HG03558 (cell line): Measurements from ENCODE around the gene SHB.
A peak's percentile ranks its signal among the peaks of the same experiment; 100 is the strongest.

ENCODE experiments used
- ATAC-seq: cut with Tn5 transposase; IDR thresholded peaks from one replicate; pipeline ENCODE4 v1.9.1; 2021; ENCODE audit warnings: moderate number of reproducible peaks; ENCODE audit not compliant: unreplicated experiment; ENCODE audit errors: extremely low read depth

SHB gene

DNA sequence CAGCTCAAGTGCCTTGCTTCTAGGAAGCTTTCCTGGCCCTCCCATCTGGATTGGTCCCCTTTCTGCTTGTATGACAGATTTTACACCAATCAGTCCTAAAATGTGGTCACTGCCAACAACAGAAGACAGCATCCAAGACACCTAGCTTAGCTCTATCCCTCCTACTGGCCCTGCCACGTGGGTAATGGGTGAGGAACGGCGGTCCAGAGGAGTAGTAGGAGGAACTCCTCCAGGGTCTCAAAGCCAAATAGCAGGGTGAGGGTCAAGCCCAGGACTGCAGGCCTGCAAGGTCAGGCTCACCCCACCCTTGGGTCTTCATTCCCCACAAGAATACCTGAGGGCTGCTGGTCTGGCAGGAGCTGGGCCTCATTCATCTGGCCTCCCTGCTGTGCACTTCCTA is 108.4 kb downstream of the SHB start:
- ATAC-seq, result no peak

DNA sequence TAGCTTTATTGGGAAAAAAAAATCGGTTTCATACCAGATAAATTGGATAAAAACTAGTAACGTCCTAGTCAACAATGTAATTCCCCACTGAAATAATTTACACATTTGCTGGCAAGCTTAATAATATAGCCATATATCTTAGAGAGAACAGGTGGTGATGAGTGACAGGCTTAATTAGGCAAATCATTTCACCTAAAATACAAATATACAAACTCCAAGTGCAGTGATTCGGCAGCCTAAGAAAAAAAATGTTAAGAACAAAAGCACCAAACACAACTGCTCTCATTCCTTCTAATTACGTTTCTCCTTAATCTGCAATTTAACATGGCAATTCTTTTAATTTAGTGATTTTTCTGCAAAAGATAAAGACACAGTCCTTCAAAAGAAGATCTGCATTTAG is 109.1 kb downstream of the SHB start:
- ATAC-seq, result no peak

- ATAC-seq, result no peak
Measured at GRCh38 chr9:37958154-37958553, 110.9 kb downstream of the SHB start.

DNA sequence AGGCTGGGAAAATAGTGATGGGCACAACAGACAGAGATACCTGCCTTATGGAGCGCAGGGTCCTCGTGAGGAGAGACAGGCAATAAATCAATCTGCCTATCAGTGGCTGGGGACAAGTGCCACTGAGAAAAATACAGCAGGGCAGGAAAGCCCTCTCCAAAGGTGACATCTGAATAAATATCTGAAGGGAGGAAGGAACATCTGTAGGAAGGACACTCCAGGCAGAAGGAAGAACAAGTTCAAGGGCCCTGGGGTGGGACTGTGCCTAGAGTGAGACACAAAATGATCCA is 111.4 kb downstream of the SHB start:
- ATAC-seq, result no peak

GRCh38 chr9:37956904-37957663 is 111.9 kb downstream of the SHB start:
- ATAC-seq, result no peak

DNA sequence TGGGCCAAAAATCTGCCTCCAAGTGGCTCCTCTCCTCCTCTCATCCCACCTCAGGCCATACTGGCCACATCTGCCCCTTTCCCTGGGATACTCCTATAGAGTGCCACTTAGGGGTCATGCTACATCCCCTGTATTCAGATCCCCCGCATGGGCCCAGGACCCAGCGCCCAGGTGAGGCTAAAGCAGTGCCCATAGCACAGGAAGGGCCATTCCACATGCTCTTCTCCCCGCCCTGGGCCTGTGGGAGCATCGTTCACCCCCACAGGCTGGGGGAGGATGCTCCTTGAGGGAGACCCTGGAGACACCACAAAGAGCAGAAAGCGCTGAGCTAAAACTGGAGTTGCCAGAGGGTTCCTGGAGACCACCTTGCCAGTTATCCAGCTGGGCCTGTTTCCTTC is 112.6 kb downstream of the SHB start:
- ATAC-seq, result no peak

DNA sequence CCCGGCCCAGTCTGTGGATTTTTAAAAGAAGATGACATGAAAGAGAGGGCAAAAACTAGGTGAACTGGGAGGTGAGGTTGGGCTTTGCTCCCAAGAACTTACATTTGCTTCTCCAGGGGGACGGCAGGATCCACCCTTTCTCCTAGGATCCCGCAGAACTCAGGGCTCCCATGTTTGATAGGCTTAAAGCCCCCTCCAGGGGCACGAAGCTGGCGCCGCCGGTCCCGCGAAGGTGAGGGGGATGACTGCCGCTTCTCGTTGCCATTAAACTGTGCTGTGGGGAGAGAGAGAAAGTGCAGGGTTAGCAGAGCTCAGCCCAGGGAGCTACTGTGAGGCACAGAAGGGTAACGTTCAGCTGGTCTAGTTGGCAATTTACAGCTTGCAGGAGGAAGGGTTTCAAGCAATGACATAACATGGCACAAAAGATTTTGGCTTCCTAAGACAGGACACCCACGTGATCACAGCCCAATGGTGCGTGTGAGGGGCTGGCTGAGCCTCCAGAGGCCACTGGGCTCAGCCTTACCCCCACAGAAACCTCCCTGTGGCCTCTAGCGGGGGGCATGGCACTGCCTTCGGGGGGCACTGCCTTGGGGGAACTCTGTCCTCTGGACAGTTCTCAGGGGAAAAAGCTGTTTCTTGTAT is 113.1 kb downstream of the SHB start:
- no peak for ATAC-seq

- peak; percentile 18 for ATAC-seq
Measured at GRCh38 chr9:37954581-37954981, 114.4 kb downstream of the SHB start.

DNA sequence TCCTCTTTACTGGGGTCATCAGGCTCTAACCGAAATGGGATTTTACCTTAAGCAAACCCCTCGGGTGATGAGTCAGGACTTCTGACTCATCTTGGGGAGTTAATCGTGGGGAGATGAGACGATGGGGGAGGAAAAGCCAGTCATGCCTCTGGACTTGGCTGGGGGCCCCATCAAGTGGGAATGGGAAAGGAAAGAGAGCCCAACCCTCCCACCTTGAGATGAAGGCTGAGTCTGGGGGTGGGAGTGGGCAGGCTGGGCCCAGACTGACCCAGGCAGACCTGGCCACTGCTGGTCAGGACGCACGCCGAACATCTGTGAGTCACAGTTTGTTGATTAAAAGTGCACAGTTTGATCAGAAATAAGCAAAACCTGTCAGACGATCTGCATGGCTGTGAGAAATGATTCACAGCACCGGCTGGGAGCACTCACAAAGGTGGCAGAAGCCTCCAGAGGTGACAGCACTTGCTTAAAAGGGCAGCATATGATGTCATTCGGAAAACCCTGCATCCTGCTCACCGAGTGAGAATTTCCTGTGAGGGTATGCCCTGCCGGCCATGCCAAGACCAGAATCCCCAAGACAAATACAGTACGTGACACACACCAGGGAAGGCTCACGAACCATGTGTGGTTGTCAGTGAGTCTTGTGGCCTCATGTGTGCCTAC is 115.1 kb downstream of the SHB start:
- peak; percentile 66 for ATAC-seq

DNA sequence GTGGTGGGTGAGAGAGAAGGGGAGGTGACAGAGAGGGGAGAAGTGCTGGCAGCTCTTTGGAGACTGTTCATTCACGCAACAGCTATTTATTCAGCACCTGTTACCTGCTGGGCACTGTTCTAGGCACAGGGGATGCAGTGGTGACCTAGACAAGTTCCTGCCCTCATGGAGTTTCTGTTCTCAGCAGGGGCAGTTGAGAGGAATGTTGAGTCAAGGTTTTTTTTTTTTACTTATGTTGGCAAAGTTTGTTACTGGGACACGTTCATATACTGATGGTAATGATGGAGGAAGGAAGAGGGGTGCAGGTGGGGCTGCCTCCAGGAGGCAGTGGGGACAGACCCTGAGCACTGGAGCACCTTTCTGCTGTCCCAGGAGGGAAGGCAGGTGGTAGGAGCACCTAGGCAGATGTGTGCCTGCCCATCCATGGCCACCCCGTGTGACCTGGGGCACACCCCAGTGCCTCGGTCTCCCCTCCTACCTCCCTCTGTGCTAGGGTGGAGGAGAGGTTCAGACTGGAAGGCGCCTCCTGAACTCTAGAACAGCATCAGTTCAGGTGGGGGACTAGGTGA is 115.7 kb downstream of the SHB start:
- no peak for ATAC-seq

GRCh38 chr9:37952731-37953130 is 116.3 kb downstream of the SHB start:
- ATAC-seq, result no peak

- no peak for ATAC-seq
Measured at GRCh38 chr9:37951671-37952449, 117.2 kb downstream of the SHB start.

- ATAC-seq, result no peak
Measured at GRCh38 chr9:37950561-37950960, 118.5 kb downstream of the SHB start.

- ATAC-seq, result no peak
Measured at GRCh38 chr9:37949576-37949975, 119.5 kb downstream of the SHB start.

DNA sequence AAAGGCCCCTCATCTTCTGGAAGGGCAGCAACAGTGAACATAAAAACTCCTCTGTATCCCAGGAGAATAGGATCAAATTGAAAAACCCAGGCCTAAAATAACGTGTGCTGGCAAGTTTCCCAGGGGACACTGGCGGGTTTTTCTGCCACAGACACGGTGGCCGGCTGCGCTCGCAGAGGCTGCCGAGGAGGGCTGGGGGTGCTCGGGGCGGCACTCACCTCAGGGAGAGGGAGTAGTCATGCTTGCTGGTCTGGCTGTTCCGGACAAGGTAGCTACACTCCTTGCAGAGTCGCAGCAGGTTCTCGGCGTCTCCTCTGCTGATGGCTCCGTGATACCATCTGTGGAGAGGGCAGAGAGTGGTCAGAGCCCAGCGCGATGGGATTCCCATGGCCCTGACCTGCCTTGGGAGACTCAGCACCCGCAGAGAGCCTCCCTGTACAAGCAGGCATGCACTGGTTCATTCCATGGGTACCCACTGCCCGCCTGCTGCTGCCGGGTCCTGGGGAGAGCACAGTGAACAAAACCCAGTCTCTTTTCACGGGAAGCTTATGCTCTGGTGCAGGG is 120.5 kb downstream of the SHB start:
- ATAC-seq, result no peak

DNA sequence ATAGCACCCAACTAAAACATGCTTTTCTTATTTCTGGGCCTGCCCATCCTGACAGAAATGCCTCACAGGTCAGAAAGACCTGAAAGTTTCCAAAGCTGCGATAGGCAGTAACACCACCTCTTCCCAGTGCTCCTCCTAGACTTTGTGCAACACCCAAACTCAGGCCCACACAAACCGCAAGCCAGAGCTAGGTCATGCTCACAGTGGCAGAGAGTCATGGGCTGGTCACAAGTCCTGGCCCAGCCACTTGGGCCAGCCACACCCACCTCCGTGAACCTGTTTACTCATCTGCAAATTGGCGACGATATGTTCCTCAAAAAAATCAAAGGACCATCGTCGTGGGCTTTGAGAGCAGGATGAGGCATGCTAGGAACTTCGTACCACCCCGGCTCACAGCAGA is 121.0 kb downstream of the SHB start:
- no peak for ATAC-seq

GRCh38 chr9:37947471-37947870 is 121.6 kb downstream of the SHB start:
- ATAC-seq, result no peak

DNA sequence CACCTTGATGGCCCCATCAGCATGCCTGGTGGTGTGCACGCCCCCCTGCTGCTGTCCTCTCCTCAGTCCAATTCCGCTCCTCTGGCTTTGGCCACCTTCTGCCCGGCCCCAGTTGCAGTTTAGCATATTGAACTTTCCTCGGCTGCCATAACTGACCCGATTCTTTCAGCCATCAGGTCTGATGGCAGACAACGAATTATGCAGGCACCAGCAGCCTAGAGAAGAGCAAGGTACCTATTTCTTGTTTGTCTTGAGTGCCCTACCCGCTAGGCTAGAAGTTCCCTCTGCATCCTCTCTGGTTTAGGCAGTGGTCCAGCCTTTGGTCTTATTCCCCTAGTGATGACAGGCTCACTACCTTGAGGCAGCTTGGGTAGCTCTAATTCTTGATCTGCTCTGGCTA is 122.1 kb downstream of the SHB start:
- no peak for ATAC-seq

DNA sequence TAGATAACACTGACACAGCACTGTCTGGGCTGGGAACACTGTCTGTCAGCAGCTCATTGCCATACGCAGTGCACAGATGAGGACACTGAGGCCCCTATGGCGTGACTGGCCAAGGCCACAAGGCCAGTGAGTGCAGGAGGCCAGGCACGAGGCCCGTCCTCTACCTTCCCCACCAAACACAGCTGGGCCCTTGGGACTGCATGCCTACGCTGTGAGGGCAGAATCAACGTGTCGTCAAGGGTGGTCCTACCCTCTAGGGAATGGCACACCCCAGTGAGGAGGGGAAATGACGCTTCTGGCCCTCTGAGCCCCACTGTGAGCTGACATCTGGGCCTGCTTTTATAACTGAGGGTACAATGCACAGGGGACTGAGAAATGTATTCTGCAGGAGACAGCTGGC is 123.0 kb downstream of the SHB start:
- no peak for ATAC-seq

GRCh38 chr9:37944671-37945481 is 124.2 kb downstream of the SHB start:
- no peak for ATAC-seq
